Type B pancreatic cell (in vitro differentiated cells): ENCODE measurements around the gene ULK4. TPM values are rescaled to one million over a fixed set of nuclear protein-coding genes. Genes with fewer than 3 reads are reported as not detected.

Experiments
- DNase-seq: peaks from one replicate; pipeline ENCODE4 v3.0.0; 2021; ENCODE audit warnings: mixed read lengths; ENCODE audit not compliant: unreplicated experiment; ENCODE audit errors: extremely low spot score
- H3K27ac Mint-ChIP-seq: 2 replicates; pipeline ENCODE4 v1.8.0; 2021; ENCODE audit warnings: mild to moderate bottlenecking, mixed read lengths
- H3K27me3 Mint-ChIP-seq: 2 replicates; pipeline ENCODE4 v1.8.0; 2021; ENCODE audit warnings: mixed read lengths
- H3K36me3 Mint-ChIP-seq: 2 replicates; pipeline ENCODE4 v1.8.0; 2021; ENCODE audit warnings: mixed read lengths
- H3K4me1 Mint-ChIP-seq: one replicate; pipeline ENCODE4 v1.8.0; 2021; ENCODE audit warnings: mixed read lengths; ENCODE audit not compliant: unreplicated experiment
- H3K4me3 Mint-ChIP-seq: 2 replicates; pipeline ENCODE4 v1.8.0; 2021; ENCODE audit warnings: mild to moderate bottlenecking, mixed read lengths
- H3K9me3 Mint-ChIP-seq: 2 replicates; pipeline ENCODE4 v1.8.0; 2021; ENCODE audit warnings: mixed read lengths
- total RNA-seq: library from RNA; stranded (reverse); gene quantifications from 2 replicates; pipeline ENCODE4 v1.2.1, GENCODE V29; 2021; ENCODE audit warnings: low replicate concordance
- TF ChIP-seq, protein P1 (sequence below): fragments of 200-600 bp; sonication (generic); conservative IDR thresholded peaks from 2 replicates; pipeline ENCODE4 v1.5.0; 2021; ENCODE audit warnings: antibody characterized with exemption, mild to moderate bottlenecking

Gene ULK4
- total RNA-seq, 1 donor from 2014 or later: 10.7 TPM

GRCh38 chr3:41521010-41521655 lies 440.8 kb downstream of the ULK4 start:
- Mint-ChIP-seq H3K27ac (no peak overlapping the region), H3K36me3 (no peaks in the 10 kb centered on the region), H3K9me3 (peaks cover 3% of the 10 kb centered on the region), H3K4me3 (no peak overlapping the region), H3K27me3 (no peaks in the 10 kb centered on the region), H3K4me1 (no peaks in the 10 kb centered on the region)
- TF ChIP-seq, protein P1, sequence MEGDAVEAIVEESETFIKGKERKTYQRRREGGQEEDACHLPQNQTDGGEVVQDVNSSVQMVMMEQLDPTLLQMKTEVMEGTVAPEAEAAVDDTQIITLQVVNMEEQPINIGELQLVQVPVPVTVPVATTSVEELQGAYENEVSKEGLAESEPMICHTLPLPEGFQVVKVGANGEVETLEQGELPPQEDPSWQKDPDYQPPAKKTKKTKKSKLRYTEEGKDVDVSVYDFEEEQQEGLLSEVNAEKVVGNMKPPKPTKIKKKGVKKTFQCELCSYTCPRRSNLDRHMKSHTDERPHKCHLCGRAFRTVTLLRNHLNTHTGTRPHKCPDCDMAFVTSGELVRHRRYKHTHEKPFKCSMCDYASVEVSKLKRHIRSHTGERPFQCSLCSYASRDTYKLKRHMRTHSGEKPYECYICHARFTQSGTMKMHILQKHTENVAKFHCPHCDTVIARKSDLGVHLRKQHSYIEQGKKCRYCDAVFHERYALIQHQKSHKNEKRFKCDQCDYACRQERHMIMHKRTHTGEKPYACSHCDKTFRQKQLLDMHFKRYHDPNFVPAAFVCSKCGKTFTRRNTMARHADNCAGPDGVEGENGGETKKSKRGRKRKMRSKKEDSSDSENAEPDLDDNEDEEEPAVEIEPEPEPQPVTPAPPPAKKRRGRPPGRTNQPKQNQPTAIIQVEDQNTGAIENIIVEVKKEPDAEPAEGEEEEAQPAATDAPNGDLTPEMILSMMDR: no peak
- DNase-seq: no peak

- no peaks in the 10 kb centered on the region for H3K4me1 Mint-ChIP-seq
- no peak for DNase-seq
- H3K27ac Mint-ChIP-seq: no peak overlapping the region
- no peak overlapping the region for H3K4me3 Mint-ChIP-seq
- no peaks in the 10 kb centered on the region for H3K27me3 Mint-ChIP-seq
- peaks cover 3% of the 10 kb centered on the region for H3K9me3 Mint-ChIP-seq
- peaks cover 3% of the 10 kb centered on the region for H3K36me3 Mint-ChIP-seq
- TF ChIP-seq, protein P1: no peak
Measured at GRCh38 chr3:41519746-41520145, 442.2 kb downstream of the ULK4 start.

DNA sequence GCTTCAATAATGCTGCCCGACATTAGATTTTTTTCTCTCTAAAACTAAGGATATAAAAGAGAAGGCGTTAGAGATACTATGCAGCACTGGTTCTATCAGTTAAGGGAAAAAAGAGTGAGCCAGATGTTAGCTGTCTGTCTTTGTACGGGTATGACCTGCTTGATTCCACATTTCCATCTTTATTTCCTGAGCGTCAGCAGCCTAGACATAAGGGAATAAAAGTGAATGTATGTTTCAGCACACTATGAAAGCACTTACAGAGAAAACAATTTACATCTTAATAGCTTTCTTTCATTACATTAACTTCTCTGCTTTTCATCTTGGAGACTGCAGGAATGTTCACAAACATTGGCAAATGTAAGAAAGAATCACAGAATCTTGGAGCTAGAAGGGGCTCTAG lies 443.3 kb downstream of the ULK4 start:
- H3K4me1 Mint-ChIP-seq: no peaks in the 10 kb centered on the region
- H3K27ac Mint-ChIP-seq: no peak overlapping the region
- no peak overlapping the region for H3K4me3 Mint-ChIP-seq
- no peak for DNase-seq
- TF ChIP-seq, protein P1: no peak
- no peaks in the 10 kb centered on the region for H3K27me3 Mint-ChIP-seq
- peaks cover 3% of the 10 kb centered on the region for H3K9me3 Mint-ChIP-seq
- H3K36me3 Mint-ChIP-seq: peaks cover 3% of the 10 kb centered on the region

GRCh38 chr3:41508063-41508696 lies 453.7 kb downstream of the ULK4 start:
- no peak for DNase-seq
- H3K9me3 Mint-ChIP-seq: peaks cover 10% of the 10 kb centered on the region
- H3K27me3 Mint-ChIP-seq: no peaks in the 10 kb centered on the region
- H3K4me1 Mint-ChIP-seq: no peaks in the 10 kb centered on the region
- TF ChIP-seq, protein P1: no peak
- H3K27ac Mint-ChIP-seq: no peak overlapping the region
- no peaks in the 10 kb centered on the region for H3K36me3 Mint-ChIP-seq
- H3K4me3 Mint-ChIP-seq: no peak overlapping the region

- DNase-seq: no peak
- TF ChIP-seq, protein P1: no peak
- Mint-ChIP-seq H3K36me3 (no peaks in the 10 kb centered on the region), H3K27me3 (no peaks in the 10 kb centered on the region), H3K4me3 (no peak overlapping the region), H3K27ac (no peak overlapping the region), H3K9me3 (peaks cover 10% of the 10 kb centered on the region), H3K4me1 (no peaks in the 10 kb centered on the region)
Measured at GRCh38 chr3:41507336-41508062, 454.4 kb downstream of the ULK4 start.
